HG03159 (cell line): ENCODE data around the gene PRR5.
"Not testable (repeated sequence)": the region's sequence is repeated elsewhere in the genome, so short reads cannot be mapped to it uniquely, and the experiment has no call there.

Experiments used
- ATAC-seq: cut with Tn5 transposase; IDR thresholded peaks from one replicate; pipeline ENCODE4 v1.9.1; 2021; ENCODE audit warnings: mild to moderate bottlenecking, moderate library complexity; ENCODE audit not compliant: unreplicated experiment

Gene PRR5, protein sequence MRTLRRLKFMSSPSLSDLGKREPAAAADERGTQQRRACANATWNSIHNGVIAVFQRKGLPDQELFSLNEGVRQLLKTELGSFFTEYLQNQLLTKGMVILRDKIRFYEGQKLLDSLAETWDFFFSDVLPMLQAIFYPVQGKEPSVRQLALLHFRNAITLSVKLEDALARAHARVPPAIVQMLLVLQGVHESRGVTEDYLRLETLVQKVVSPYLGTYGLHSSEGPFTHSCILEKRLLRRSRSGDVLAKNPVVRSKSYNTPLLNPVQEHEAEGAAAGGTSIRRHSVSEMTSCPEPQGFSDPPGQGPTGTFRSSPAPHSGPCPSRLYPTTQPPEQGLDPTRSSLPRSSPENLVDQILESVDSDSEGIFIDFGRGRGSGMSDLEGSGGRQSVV

GRCh38 chr22:44701824-44702478 lies at the start of gene PRR5:
Gene PRR5 (plus strand): TSS chr22:44702204. CDS start chr22:44702475, 271 bp downstream.
- peak; percentile 64 for ATAC-seq

DNA sequence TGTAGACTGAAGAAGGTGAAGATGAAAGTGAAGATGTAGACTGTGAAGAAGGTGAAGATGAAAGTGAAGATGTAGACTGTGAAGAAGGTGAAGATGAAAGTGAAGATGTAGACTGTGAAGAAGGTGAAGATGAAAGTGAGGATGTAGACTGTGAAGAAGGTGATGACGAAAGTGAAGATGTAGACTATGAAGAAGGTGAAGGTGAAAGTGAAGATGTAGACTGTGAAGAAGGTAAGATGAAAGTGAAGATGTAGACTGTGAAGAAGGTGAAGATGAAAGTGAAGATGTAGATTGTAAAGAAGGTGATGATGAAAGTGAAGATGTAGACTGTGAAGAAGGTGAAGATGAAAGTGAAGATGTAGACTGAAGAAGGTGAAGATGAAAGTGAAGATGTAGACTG lies 49.1 kb upstream of the PRR5 start:
- not testable (repeated sequence) for ATAC-seq

GRCh38 chr22:44658311-44658953 lies 43.6 kb upstream of the PRR5 start:
- ATAC-seq = no peak

DNA sequence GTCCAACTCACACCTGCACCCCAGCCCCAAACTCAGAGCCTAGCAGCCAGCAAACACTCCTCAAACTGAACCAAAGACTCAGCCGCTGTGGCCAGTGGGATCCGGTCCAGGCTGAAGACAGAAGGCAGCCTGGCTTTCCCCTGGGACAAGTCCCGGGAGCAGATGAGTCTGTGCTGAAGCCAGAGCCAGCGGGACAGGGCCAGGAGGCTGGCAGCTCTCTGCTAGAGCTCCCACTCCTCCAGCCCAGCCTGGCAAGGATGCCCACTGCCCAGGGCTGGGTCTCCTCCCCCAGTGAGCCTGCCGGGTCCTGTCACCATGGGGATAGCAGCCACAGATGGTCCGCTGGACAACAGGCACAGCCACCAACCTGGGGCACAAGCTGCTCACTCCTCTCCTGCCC lies 42.9 kb upstream of the PRR5 start:
- no peak for ATAC-seq

- no peak for ATAC-seq
Observed at GRCh38 chr22:44660051-44660830, 41.8 kb upstream of the PRR5 start.

- no peak for ATAC-seq
Observed at GRCh38 chr22:44661070-44661469, 40.9 kb upstream of the PRR5 start.

- no peak for ATAC-seq
Observed at GRCh38 chr22:44661659-44662569, 40.1 kb upstream of the PRR5 start.

DNA sequence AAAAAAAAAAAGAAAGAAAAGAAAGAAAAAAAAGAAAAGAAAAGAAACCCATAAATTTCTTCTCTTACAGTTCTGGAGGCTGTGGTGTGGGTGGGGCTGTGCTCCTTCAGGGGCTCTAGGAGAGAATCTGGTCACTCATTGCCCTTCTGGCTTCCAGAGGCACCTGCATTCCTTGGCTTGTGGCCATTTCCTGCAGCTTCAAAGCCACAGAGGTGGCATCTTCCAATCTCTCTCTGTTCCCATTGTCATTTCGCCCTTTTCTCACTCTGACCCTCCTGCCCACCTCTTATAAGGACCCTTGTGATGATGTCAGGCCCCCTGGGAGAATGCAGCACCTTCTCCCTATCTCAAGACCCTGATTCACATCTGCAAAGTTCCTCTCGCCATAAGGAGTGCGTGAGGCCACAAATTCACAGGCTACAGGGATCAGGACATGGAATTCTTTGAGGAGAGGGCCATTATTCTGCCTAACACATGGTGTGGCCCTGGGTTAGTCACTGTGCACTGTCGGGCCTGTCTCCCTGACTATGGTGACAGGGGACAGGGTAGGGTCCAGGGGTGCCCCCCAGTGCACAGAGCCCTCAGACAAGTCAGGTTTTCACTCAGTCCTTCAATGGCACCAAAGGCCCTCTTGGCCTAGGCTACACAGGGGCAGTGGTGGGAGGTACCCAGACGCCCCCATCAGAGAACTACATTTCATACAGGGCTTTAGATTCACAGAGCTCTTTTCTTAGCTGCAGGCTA lies 38.6 kb upstream of the PRR5 start:
- no peak for ATAC-seq

GRCh38 chr22:44664149-44664548 lies 37.9 kb upstream of the PRR5 start:
- no peak for ATAC-seq

DNA sequence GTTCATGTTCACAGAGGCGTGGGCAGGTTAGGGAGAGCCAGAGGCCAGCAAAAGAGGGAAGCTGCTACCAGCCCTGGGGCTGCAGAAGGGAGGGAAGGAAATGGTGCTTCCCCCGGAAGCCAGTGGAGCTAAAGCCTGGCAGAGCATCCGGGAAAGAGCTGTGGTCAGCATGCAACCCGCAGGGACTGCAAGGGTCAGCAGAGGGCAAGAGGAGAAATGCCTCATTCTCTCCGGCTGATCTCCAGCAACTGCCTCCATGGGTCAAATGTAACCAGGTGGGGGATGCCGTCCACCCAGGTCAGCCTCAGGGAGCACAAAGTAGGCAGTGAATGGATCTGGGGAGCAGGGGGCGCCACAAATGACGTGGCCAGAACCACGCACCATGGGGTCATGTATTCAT lies 36.9 kb upstream of the PRR5 start:
- ATAC-seq = no peak

GRCh38 chr22:44666207-44666585 lies 35.8 kb upstream of the PRR5 start:
- no peak for ATAC-seq

DNA sequence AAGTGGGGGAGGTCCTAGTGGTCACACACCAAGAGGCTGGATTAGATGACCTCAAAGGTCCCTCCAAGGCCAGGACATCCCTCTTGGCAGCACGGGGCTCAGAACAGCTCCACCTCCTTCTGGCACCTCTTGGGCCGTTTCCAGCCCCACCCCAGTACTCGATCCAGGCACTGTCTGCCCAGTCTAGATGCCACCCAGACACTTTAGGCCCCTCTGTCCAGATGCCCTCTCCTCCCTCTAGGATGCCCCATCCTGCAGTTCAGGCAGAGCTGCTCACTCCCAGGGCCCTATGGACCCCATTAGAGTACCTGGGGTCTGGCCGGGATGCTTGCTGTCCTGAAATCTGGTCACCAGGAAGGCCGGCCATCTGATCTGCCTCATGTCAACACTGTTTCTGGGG lies 34.7 kb upstream of the PRR5 start:
- ATAC-seq = no peak

GRCh38 chr22:44667829-44668189 lies 34.2 kb upstream of the PRR5 start:
- ATAC-seq = no peak

DNA sequence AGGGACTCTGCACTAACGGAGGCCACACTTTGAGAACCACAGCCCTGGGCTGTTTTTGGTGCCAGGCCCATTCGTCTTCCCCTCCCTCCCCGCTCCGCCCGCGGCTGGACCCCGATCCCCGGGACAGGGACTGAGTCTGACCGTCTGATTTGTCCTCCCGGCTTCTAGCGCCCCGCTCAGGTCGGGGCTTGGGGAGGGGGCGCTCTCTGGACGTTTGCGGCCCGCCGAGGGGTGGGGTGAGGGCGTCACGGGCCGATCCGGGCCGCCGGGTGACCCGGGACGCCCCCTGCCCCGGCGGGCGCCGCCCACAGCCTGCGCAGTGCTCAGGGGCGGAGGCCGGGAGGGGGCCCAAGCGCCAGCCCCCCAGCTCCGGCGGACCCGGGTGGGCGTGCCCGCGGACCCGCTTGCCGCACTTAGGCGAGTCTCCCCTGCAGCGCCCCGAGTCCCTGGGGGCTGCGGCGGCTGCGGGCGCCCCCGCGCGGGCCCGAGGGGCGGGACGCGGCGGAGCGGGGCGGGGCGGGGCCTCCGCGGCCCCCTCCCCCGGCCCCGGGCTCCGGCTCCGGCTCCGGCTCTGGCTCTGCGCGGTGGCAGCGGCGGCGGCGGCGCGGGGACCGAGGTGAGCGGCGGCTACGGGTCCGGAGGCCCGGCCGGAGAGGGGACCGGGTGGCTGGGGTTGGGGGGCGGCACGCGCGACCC lies 33.7 kb upstream of the PRR5 start:
- no peak for ATAC-seq

DNA sequence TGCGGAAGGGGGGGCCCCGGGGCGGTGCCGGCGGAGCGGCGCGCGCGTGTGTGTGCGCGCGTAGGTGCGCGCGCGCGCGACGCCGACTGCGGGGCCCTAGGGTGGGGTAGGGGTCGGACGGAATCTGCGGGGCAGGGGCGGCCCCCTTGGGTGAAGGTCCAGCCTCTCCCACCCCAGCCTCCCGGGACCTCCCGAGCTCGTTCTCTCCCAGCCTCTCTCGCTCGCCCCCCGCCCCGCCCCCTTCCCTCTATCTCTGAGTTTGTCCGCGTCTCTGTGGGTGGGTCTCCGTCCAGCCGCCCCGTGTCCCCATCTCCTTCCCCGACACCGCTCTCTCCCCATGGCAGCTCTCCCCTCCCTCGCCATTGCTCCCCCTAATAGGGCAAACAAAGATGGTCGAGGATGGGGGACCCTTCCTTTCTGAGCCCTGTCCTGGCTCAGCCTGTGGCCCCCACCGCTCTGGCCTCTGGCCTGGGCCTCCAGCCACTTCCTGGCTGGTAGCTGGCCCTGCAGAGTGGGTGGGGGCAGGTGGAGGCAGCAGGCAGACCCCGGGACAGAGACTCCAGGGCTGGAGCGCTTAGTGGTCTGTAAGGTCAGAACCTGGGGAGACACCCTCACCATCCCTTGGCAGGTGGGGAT lies 33.0 kb upstream of the PRR5 start:
- no peak for ATAC-seq

DNA sequence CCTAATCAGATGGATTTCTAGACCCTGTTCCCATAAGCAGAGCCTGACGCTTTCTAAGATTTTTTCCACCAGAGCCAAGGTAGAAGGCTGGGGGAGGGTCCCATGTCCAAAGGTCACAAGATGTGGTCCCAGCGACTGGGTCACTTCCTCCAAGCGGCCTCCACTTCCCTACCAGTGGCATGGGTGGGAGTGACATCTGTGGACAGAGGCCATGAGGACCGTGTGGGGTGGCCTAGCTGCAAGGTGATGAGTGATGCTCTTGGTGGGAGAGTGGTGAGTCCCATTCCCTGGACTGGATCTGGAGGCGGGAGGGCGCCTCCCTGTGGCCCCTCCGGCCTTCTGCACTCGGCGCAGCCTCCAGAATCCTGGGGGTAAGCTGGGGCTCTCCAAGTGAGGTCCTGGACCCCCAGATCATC lies 32.4 kb upstream of the PRR5 start:
- no peak for ATAC-seq

GRCh38 chr22:44670220-44670988 lies 31.6 kb upstream of the PRR5 start:
- no peak for ATAC-seq

DNA sequence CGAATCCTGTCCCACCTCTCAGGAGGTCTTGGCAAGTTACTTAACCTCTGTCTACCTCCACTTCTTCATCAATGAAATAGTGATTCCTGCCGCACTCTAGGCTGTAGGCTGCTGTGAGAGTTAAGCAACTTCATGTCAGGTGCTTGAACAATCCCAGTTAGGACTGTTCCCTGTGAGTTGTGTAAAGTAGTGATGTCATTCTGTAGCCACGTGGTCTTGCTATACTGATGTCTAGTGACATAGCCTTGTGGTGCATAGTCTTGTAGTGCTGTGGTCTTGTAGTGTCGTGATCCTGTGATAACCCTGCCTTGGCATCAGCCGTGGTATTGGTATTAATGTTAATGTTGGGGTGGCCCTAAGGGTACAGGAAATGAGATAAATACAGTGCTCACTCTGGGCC lies 30.3 kb upstream of the PRR5 start:
- no peak for ATAC-seq
